Prostate gland (tissue), 2 donors: ENCODE measurements around the gene PDPK1. TPM values are rescaled to one million over a fixed set of nuclear protein-coding genes. Genes with fewer than 3 reads are reported as not detected.

Experiments
- DNase-seq: peaks from one replicate; pipeline ENCODE4 v3.0.0-alpha.2; 2019; ENCODE audit warnings: low spot score
- H3K27ac ChIP-seq, 2 donors: fragments of 200-600 bp; sonication (generic); 2 replicates each; pipeline ENCODE4 v1.5.1; 2017 to 2019
- H3K27me3 ChIP-seq: fragments of 200-600 bp; sonication (generic); replicated peaks from 2 replicates; pipeline ENCODE4 v1.5.1; 2019; ENCODE audit not compliant: insufficient read depth
- H3K36me3 ChIP-seq, 2 donors: fragments of 200-600 bp; sonication (generic); 1 replicate in 1 of 2; 2 replicates in 1 of 2; pipeline versions ENCODE4 v1.5.1 to v1.8.1; 2017 to 2019
- H3K4me1 ChIP-seq: fragments of 200-600 bp; sonication (generic); replicated peaks from 2 replicates; pipeline ENCODE4 v1.5.1; 2019
- H3K4me3 ChIP-seq, 2 donors: fragments of 200-600 bp; sonication (generic); 2 replicates each; pipeline ENCODE4 v1.5.1; 2017 to 2019
- H3K9me3 ChIP-seq: fragments of 200-600 bp; sonication (generic); 2 replicates; pipeline ENCODE4 v1.5.1; 2017
- POLR2A ChIP-seq: fragments of 450-650 bp; IDR thresholded peaks from one replicate; pipeline ENCODE4 v1.6.1; 2016; ENCODE audit warnings: antibody characterized with exemption, mild to moderate bottlenecking
- POLR2AphosphoS5 ChIP-seq: sonication (generic); formaldehyde crosslinking; IDR thresholded peaks from one replicate; pipeline ENCODE4 v1.6.1; 2017; ENCODE audit warnings: antibody characterized with exemption
- WGBS: methylation state at CpG from one replicate; pipeline ENCODE4 v1.1.5; 2018; 5-methylcytosine and 5-hydroxymethylcytosine counted together
- intact Hi-C: fragments of 100-400 bp; cut with DNase I; formaldehyde crosslinking; loops from one replicate; pipeline ENCODE4 v1.14.2; 2022
- total RNA-seq, 2 donors: library from RNA; depleted of rRNA; stranded (reverse); fragments of >200 nt; gene quantifications; one replicate each; pipeline ENCODE4 v1.1.0, GENCODE V29; 2016
- TF ChIP-seq, protein P1 (sequence below), 4 experiments: fragments of 200-600 bp in 2 of 4; fragments of 450-650 bp in 2 of 4; sonication (generic) in 2 of 4; IDR thresholded peaks; 1 replicate in 3 of 4; 2 replicates in 1 of 4; pipeline ENCODE4 v1.5.1; 2016 to 2019; ENCODE audit warnings: antibody characterized with exemption in 4 of 4, mild to moderate bottlenecking in 2 of 4, moderate library complexity in 2 of 4

PDPK1 gene
- total RNA-seq, 2 donors from 2014 or later: 33.1 to 73.2 TPM

DNA sequence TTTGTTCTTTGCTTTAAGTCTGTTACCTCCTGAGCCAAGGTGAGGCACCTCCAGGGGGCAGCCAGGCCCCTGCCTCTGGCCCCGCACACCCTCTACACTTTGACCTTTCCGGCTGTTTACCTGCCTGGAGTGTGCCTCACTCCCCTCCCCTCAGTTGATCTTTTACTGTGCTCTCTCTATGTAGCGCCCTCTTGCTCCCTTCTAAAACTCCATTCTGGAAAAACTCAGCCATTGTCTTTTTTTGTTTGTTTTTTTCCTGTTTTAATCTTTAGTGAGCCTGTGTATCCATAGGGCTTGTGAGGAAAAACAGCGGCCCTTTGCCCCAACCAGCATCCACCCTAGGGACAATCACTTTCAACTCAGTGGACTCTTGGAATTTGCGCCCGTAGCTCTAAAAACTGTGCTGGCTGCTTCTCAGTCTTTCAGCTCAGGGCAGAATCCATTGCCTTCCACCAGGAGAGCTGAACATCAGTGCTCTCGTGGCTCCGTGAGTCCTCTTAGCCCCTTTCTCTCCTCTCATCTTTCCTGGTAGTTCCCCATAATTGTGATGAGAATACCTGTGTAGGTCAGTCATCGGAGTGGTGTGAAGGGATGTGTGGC, 13.4 kb upstream of the PDPK1 start:
- Histone ChIP-seq H3K4me3 (no peak overlapping the region), H3K36me3 (peaks cover 5 to 7% of the 10 kb centered on the region in 2 donors), H3K27ac (no peak overlapping the region), H3K4me1 (peaks cover 7% of the 10 kb centered on the region), H3K9me3 (no peaks in the 10 kb centered on the region), H3K27me3 (no peaks in the 10 kb centered on the region)
- TF ChIP-seq, protein P1, sequence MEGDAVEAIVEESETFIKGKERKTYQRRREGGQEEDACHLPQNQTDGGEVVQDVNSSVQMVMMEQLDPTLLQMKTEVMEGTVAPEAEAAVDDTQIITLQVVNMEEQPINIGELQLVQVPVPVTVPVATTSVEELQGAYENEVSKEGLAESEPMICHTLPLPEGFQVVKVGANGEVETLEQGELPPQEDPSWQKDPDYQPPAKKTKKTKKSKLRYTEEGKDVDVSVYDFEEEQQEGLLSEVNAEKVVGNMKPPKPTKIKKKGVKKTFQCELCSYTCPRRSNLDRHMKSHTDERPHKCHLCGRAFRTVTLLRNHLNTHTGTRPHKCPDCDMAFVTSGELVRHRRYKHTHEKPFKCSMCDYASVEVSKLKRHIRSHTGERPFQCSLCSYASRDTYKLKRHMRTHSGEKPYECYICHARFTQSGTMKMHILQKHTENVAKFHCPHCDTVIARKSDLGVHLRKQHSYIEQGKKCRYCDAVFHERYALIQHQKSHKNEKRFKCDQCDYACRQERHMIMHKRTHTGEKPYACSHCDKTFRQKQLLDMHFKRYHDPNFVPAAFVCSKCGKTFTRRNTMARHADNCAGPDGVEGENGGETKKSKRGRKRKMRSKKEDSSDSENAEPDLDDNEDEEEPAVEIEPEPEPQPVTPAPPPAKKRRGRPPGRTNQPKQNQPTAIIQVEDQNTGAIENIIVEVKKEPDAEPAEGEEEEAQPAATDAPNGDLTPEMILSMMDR (IDR thresholded peaks at IDR 0.05): no peak
- TF ChIP-seq POLR2A (no peak), POLR2AphosphoS5 (no peak)
- WGBS: 89% methylated on average over 9 of the region's 9 CpGs
- no peak for DNase-seq
- intact Hi-C loops: no loop called here

- TF ChIP-seq POLR2A: no peak
- Histone ChIP-seq H3K4me3 (no peak overlapping the region), H3K4me1 (peaks cover 6% of the 10 kb centered on the region), H3K27ac (no peak overlapping the region), H3K27me3 (no peaks in the 10 kb centered on the region), H3K36me3 (peaks cover 7% of the 10 kb centered on the region in 2 donors), H3K9me3 (no peaks in the 10 kb centered on the region)
- intact Hi-C loops: no loop called here
- DNase-seq: no peak
- WGBS: 82% methylated on average over 8 of the region's 8 CpGs
Observed at GRCh38 chr16:2526135-2526534, 11.7 kb upstream of the PDPK1 start.

GRCh38 chr16:2527071-2527783, 10.6 kb upstream of the PDPK1 start:
- Histone ChIP-seq H3K27me3 (no peaks in the 10 kb centered on the region), H3K9me3 (no peaks in the 10 kb centered on the region), H3K4me3 (no peak overlapping the region), H3K4me1 (peaks cover 6% of the 10 kb centered on the region), H3K36me3 (peaks cover 7% of the 10 kb centered on the region in 2 donors), H3K27ac (no peak overlapping the region)
- no peak for TF ChIP-seq POLR2AphosphoS5
- TF ChIP-seq, protein P1 (IDR thresholded peaks at IDR 0.05): no peak
- no peak for TF ChIP-seq POLR2A
- intact Hi-C loops: no loop called here
- 88% methylated on average over 9 of the region's 12 CpGs for WGBS
- DNase-seq: no peak

DNA sequence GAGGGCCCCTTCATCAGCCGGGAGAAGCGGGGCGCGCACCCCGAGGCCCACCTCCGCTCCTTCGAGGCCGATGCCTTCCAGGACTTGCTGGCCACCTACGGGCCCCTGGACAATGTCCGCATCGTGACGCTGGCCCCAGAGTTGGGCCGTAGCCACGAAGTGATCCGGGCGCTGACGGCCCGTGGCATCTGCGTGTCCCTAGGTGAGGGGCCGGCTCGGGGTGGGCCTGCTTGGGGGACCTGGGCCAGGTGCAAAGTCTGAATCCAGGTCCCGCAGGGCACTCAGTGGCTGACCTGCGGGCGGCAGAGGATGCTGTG, 10.1 kb upstream of the PDPK1 start:
- TF ChIP-seq, protein P1 (IDR thresholded peaks at IDR 0.05): no peak
- TF ChIP-seq POLR2A (no peak), POLR2AphosphoS5 (no peak)
- DNase-seq: no peak
- 95% methylated on average over 16 of the region's 24 CpGs for WGBS
- Histone ChIP-seq H3K4me3 (no peak overlapping the region), H3K9me3 (no peaks in the 10 kb centered on the region), H3K27me3 (no peaks in the 10 kb centered on the region), H3K36me3 (peaks cover 7% of the 10 kb centered on the region in 2 donors), H3K27ac (no peak overlapping the region), H3K4me1 (peaks cover 6% of the 10 kb centered on the region)
- intact Hi-C loops: no loop called here

DNA sequence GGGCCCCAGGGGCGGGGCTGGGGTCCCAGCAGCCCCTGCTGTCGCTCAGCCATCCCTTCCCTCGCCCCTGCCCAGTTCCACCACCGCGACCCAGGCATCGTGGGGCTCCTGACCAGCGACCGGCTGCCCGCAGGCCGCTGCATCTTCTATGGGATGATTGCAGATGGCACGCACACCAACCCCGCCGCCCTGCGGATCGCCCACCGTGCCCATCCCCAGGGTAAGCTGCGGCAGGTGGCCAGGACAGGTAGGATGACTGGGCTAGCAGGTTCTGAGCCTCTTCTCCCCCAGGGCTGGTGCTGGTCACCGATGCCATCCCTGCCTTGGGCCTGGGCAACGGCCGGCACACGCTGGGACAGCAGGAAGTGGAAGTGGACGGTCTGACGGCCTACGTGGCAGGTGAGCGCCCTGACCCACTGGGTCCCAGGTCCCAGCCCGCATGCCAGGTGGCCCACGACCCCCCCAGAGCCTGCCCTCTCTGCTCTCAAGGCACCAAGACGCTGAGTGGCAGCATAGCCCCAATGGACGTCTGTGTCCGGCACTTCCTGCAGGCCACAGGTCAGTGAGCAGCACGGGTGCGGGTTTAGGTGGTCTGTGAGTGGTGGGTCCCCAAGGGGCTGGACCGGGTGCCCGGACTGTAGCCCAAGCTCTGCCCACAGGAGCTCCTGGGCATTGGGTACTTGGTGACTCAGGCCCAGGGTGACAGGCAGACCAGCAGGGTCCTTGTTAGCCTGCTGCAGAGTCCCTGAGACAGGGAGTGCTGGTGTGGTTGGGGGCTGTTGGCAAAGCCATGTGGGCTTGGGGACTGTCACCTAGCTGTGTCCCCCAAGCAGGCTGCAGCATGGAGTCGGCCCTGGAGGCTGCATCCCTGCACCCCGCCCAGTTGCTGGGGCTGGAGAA, 9.4 kb upstream of the PDPK1 start:
- intact Hi-C loops: no loop called here
- H3K9me3 ChIP-seq: no peaks in the 10 kb centered on the region
- H3K27me3 ChIP-seq: no peaks in the 10 kb centered on the region
- 92% methylated on average over 36 of the region's 36 CpGs for WGBS
- H3K36me3 ChIP-seq: peaks cover 7% of the 10 kb centered on the region in 2 donors
- no peak for TF ChIP-seq POLR2A
- TF ChIP-seq, protein P1 (IDR thresholded peaks at IDR 0.05): no peak
- TF ChIP-seq POLR2AphosphoS5: no peak
- H3K27ac ChIP-seq: no peak overlapping the region
- no peak for DNase-seq
- H3K4me1 ChIP-seq: peaks cover 6% of the 10 kb centered on the region
- H3K4me3 ChIP-seq: no peak overlapping the region
